A549 (cell line): ENCODE results near the gene EMILIN1. TPM values are rescaled to one million over a fixed set of nuclear protein-coding genes. Genes with fewer than 3 reads are reported as not detected.
A peak's percentile ranks its signal among the peaks of the same experiment; 100 is the strongest.

Source experiments
- ATAC-seq, 2 experiments: fragments of 200-7000 bp in 1 of 2; fragments of >200 bp in 1 of 2; cut with Nextera tagmentation in 1 of 2; cut with Tn5 transposase in 1 of 2; 3 replicates each; pipeline versions ENCODE4 v1.8.0 to v1.9.1; 2018 to 2020; ENCODE audit warnings: mild to moderate bottlenecking in 1 of 2, moderate library complexity in 1 of 2
- CTCF ChIA-PET: fragments of 300-600 bp; sonication (Branson Sonifier 250); formaldehyde crosslinking; extraction: SDS; loops from one replicate; lab custom pipeline; 2021; ENCODE audit warnings: antibody characterized with exemption, inconsistent platforms; lab: Yijun Ruan, JAX
- POLR2A ChIA-PET: fragments of 350-600 bp; formaldehyde crosslinking; extraction: SDS; loops from one replicate; lab custom pipeline; 2021; ENCODE audit warnings: antibody characterized with exemption, inconsistent platforms; lab: Yijun Ruan, JAX
- DNase-seq, 2 experiments: peaks; one replicate each; pipeline versions ENCODE4 v3.0.0 to v3.0.0-alpha.2; 2011 to 2016; ENCODE audit warnings: low read depth in 1 of 2, low spot score in 1 of 2
- FAIRE-seq: peaks from 2 replicates; lab custom pipeline; 2011; peaks lifted over from hg19 to GRCh38; lab: Jason Lieb, UNC
- H3K27ac ChIP-seq, 2 experiments: fragments of >200 bp; sonication (Bioruptor Twin); formaldehyde crosslinking; 3 replicates each; pipeline ENCODE4 v1.5.1; 2016 to 2017
- H3K4me1 ChIP-seq: fragments of >200 bp; sonication (Bioruptor Twin); formaldehyde crosslinking; 3 replicates; pipeline ENCODE4 v1.6.1; 2016
- H3K4me2 ChIP-seq: fragments of >200 bp; sonication (Bioruptor Twin); formaldehyde crosslinking; 3 replicates; pipeline ENCODE4 v1.6.1; 2016
- H3K4me3 ChIP-seq: fragments of >200 bp; sonication (Bioruptor Twin); formaldehyde crosslinking; 3 replicates; pipeline ENCODE4 v1.5.1; 2016
- H3K9me3 ChIP-seq: fragments of >200 bp; sonication (Bioruptor Twin); formaldehyde crosslinking; 3 replicates; pipeline ENCODE4 v1.6.1; 2016
- ATOH8 ChIP-seq: fragments of 250-450 bp; sonication (Bioruptor Pico); IDR thresholded peaks from 2 replicates; pipeline ENCODE4 v1.5.0; 2020; ENCODE audit warnings: low read depth, mild to moderate bottlenecking, moderate library complexity
- CEBPB ChIP-seq, 2 experiments: fragments of >200 bp in 1 of 2; sonication (Bioruptor Twin) in 1 of 2; formaldehyde crosslinking in 1 of 2; IDR thresholded peaks; 2 replicates each; pipeline ENCODE4 v1.6.1; 2012 to 2016
- CHD2 ChIP-seq: fragments of 150-350 bp; IDR thresholded peaks from 2 replicates; pipeline ENCODE4 v1.6.1; 2014; ENCODE audit warnings: low read length; ENCODE audit not compliant: partially characterized antibody
- E2F6 ChIP-seq: IDR thresholded peaks from 2 replicates; pipeline ENCODE4 v1.6.1; 2012; ENCODE audit warnings: low read depth, borderline replicate concordance
- ESRRA ChIP-seq: fragments of 150-350 bp; IDR thresholded peaks from 2 replicates; pipeline ENCODE4 v1.6.1; 2014; ENCODE audit warnings: mild to moderate bottlenecking, low read length, borderline replicate concordance
- FOSB ChIP-seq: fragments of 250-450 bp; sonication (Bioruptor Pico); IDR thresholded peaks from 2 replicates; pipeline ENCODE4 v1.5.0; 2020; ENCODE audit warnings: mild to moderate bottlenecking, moderate library complexity
- FOSL2 ChIP-seq, 2 experiments: fragments of 450-650 bp in 1 of 2; fragments of >200 bp in 1 of 2; sonication (Bioruptor Twin) in 1 of 2; formaldehyde crosslinking; IDR thresholded peaks; 2 replicates each; pipeline versions ENCODE4 v1.5.0 to v1.6.1; 2016 to 2020; ENCODE audit warnings: mild to moderate bottlenecking in 1 of 2, moderate library complexity in 1 of 2
- FOXS1 ChIP-seq: fragments of 250-450 bp; sonication (Bioruptor Pico); IDR thresholded peaks from 2 replicates; pipeline ENCODE4 v1.5.0; 2020; ENCODE audit warnings: mild to moderate bottlenecking, moderate library complexity
- GATA3 ChIP-seq: IDR thresholded peaks from 2 replicates; pipeline ENCODE4 v1.6.1; 2012; ENCODE audit warnings: borderline replicate concordance
- HDAC2 ChIP-seq: fragments of 200-600 bp; sonication (generic); IDR thresholded peaks from 2 replicates; pipeline ENCODE4 v1.6.1; 2016
- HMGXB4 ChIP-seq: fragments of 250-450 bp; sonication (Bioruptor Pico); IDR thresholded peaks from 2 replicates; pipeline ENCODE4 v1.5.0; 2021; ENCODE audit warnings: mild to moderate bottlenecking, moderate library complexity, borderline replicate concordance
- HOXA7 ChIP-seq: fragments of 250-450 bp; sonication (Bioruptor Pico); IDR thresholded peaks from 2 replicates; pipeline ENCODE4 v1.5.0; 2020; ENCODE audit warnings: mild to moderate bottlenecking, moderate library complexity
- JUN ChIP-seq, 2 experiments: fragments of >200 bp; sonication (Bioruptor Twin); formaldehyde crosslinking; IDR thresholded peaks; 2 replicates in 1 of 2; 3 replicates in 1 of 2; pipeline ENCODE4 v1.6.1; 2016 to 2017
- KDM1A ChIP-seq: fragments of 200-600 bp; sonication (generic); IDR thresholded peaks from 2 replicates; pipeline ENCODE4 v1.6.1; 2016; ENCODE audit warnings: low read depth, mild to moderate bottlenecking
- MAZ ChIP-seq: fragments of 150-350 bp; IDR thresholded peaks from 2 replicates; pipeline ENCODE4 v1.6.1; 2014; ENCODE audit warnings: antibody characterized with exemption, low read depth, low read length, borderline replicate concordance
- MYC ChIP-seq: IDR thresholded peaks from 2 replicates; pipeline ENCODE4 v1.6.1; 2012; ENCODE audit warnings: mild to moderate bottlenecking, inconsistent platforms, low read length, improper control_type of control experiment, borderline replicate concordance
- NPAS2 ChIP-seq: fragments of 250-450 bp; sonication (Bioruptor Pico); IDR thresholded peaks from 2 replicates; pipeline ENCODE4 v1.8.0; 2022; ENCODE audit warnings: mild to moderate bottlenecking, moderate library complexity, borderline replicate concordance
- NR3C1 ChIP-seq: fragments of >200 bp; sonication (Bioruptor Twin); formaldehyde crosslinking; IDR thresholded peaks from 3 replicates; pipeline ENCODE4 v1.6.1; 2017
- PBX3 ChIP-seq: IDR thresholded peaks from 2 replicates; pipeline ENCODE4 v1.6.1; 2012
- PHF8 ChIP-seq: fragments of 200-600 bp; sonication (generic); IDR thresholded peaks from 2 replicates; pipeline ENCODE4 v1.6.1; 2016; ENCODE audit warnings: low read depth, mild to moderate bottlenecking, antibody characterized with exemption, moderate library complexity, borderline replicate concordance
- POLR2A ChIP-seq: IDR thresholded peaks from 2 replicates; pipeline ENCODE4 v1.6.1; 2012; ENCODE audit warnings: mild to moderate bottlenecking, low read length
- POLR2AphosphoS2 ChIP-seq: conservative IDR thresholded peaks from 2 replicates; pipeline ENCODE4 v1.6.1; 2012; ENCODE audit warnings: low read length, improper control_type of control experiment, inconsistent platforms
- SMC3 ChIP-seq: fragments of >200 bp; sonication (Bioruptor Twin); formaldehyde crosslinking; IDR thresholded peaks from 3 replicates; pipeline ENCODE4 v1.6.1; 2018; ENCODE audit warnings: inconsistent platforms
- SREBF2 ChIP-seq: fragments of 450-650 bp; IDR thresholded peaks from 2 replicates; pipeline ENCODE4 v1.6.1; 2014; ENCODE audit warnings: mild to moderate bottlenecking, moderate library complexity
- TFCP2L1 ChIP-seq: fragments of 250-450 bp; sonication (Bioruptor Pico); IDR thresholded peaks from 2 replicates; pipeline ENCODE4 v1.5.0; 2021; ENCODE audit warnings: mild to moderate bottlenecking
- USF2 ChIP-seq: fragments of 450-650 bp; IDR thresholded peaks from 2 replicates; pipeline ENCODE4 v1.6.1; 2014; ENCODE audit warnings: antibody characterized with exemption
- ZSCAN20 ChIP-seq: fragments of 250-450 bp; sonication (Bioruptor Pico); IDR thresholded peaks from 2 replicates; pipeline ENCODE4 v1.8.0; 2022; ENCODE audit warnings: mild to moderate bottlenecking, moderate library complexity
- whole genome bisulfite sequencing: methylation state at CpG from one replicate; pipeline ENCODE4 v1.1.6; 2017; ENCODE audit errors: missing lambda C conversion rate; 5-methylcytosine and 5-hydroxymethylcytosine counted together
- polyA plus RNA-seq, 4 experiments: library from polyadenylated mRNA; depleted of rRNA in 3 of 4; stranded (reverse); fragments of >200 nt; fragmentation: RNase III in 1 of 4; extraction: RNeasy Plus Mini Kit Qiagen cat#74134 plus additional on column Dnase treatment in 1 of 4; gene quantifications; 2 replicates in 3 of 4; 3 replicates in 1 of 4; pipeline ENCODE4 v1.2.3, GENCODE V29; 2011 to 2017

The EMILIN1 gene
- polyA plus RNA-seq, 2 of the 4 experiments (the other 2 are of a cell fraction), result 0.13 to 0.49 TPM

- TF ChIP-seq HMGXB4, result peak; percentile 62; the same call in 1 of the 2 replicates
- TF ChIP-seq SREBF2, result peak; percentile 93
- peak; percentile 65 to 78 for TF ChIP-seq JUN (IDR thresholded peaks at IDR 0.05)
- TF ChIP-seq TFCP2L1 (CRISPR knock-in tag), result peak; percentile 95; the same call in 1 of the 2 replicates
- TF ChIP-seq CEBPB (IDR thresholded peaks at IDR 0.05), result no peak; a peak in 1 of 4 replicates
- TF ChIP-seq POLR2A, result peak; percentile 47
- peak; percentile 55; the same call in 1 of the 2 replicates for TF ChIP-seq PBX3
- TF ChIP-seq USF2, result no peak
- peak; percentile 58; the same call in 1 of the 2 replicates for TF ChIP-seq MYC
- TF ChIP-seq FOSL2 (IDR thresholded peaks at IDR 0.05), result no peak
- TF ChIP-seq FOSL2 (CRISPR knock-in tag; IDR thresholded peaks at IDR 0.05), result peak; percentile 1; the same call in 1 of the 2 replicates
- TF ChIP-seq MAZ, result 0 out of 2 replicates have a peak, but pooled peaks have one; percentile 36
- no peak; the same call in 1 of the 2 replicates for TF ChIP-seq NPAS2 (CRISPR knock-in tag)
- peak; percentile 87 for TF ChIP-seq ATOH8 (CRISPR knock-in tag)
- TF ChIP-seq CHD2, result peak; percentile 18
- TF ChIP-seq PHF8, result peak; percentile 48; the same call in 1 of the 2 replicates
- TF ChIP-seq FOSB (CRISPR knock-in tag), result peak; percentile 77; the same call in 1 of the 2 replicates
- TF ChIP-seq KDM1A, result no peak
- TF ChIP-seq HOXA7 (CRISPR knock-in tag), result peak; percentile 72
- TF ChIP-seq, all 56 proteins: peak for 22
These were observed 27.2 kb upstream of the EMILIN1 start, which contains the start of gene AGBL5 (continued) for GRCh38 chr2:27050996-27051901.

- Histone ChIP-seq H3K4me1 (peaks cover 13% of the 10 kb centered on the region; the same call in 2 of the 3 replicates), H3K27ac (peak overlapping the region; percentile 83 to 93), H3K4me3 (peak overlapping the region; percentile 86), H3K9me3 (no peaks in the 10 kb centered on the region), H3K4me2 (peak overlapping the region; percentile 83)
- POLR2A ChIA-PET, result interaction anchor here (0.7 to 3.3 kb wide), 14 partner anchors 9 to 330 kb away, joined by 3 to 37 read pairs (median 8); partner anchors contain the start of genes KHK, OST4 and TMEM214
- peak; percentile 2 to 7; a peak in 5 of 6 replicates for ATAC-seq
- no peak for FAIRE-seq
- DNase-seq, result peak; percentile 24 to 46
- CTCF ChIA-PET, result interaction anchor here (0.6 to 13.5 kb wide), 14 partner anchors 9 to 251 kb away, joined by 3 to 143 read pairs (median 4); partner anchors contain the start of gene OST4
- WGBS, result 14% methylated on average over 12 of the region's 24 CpGs
- TF ChIP-seq POLR2AphosphoS2, result no peak
- TF ChIP-seq USF2, result no peak
- no peak for TF ChIP-seq HDAC2
- no peak for TF ChIP-seq ESRRA
- TF ChIP-seq SMC3, result no peak
- no peak for TF ChIP-seq NPAS2 (CRISPR knock-in tag)
- TF ChIP-seq NR3C1, result no peak
- no peak for TF ChIP-seq E2F6
- TF ChIP-seq FOXS1 (CRISPR knock-in tag), result no peak
- TF ChIP-seq ZSCAN20, result no peak
- TF ChIP-seq PBX3, result no peak
- TF ChIP-seq GATA3, result no peak
These were observed 26.3 kb upstream of the EMILIN1 start for GRCh38 chr2:27051902-27052645.
